Stimulated activated CD8-positive, alpha-beta memory T cell treated with anti-CD3 and anti-CD28 coated beads, Interleukin-4, amount 100 ng/mL, for 4 hours (primary cell): ENCODE measurements around the gene TGFBR1.

Experiments
- DNase-seq, 2 donors: peaks; one replicate each; pipeline ENCODE4 v3.0.0-alpha.2; 2020; ENCODE audit warnings: low read depth in 2 of 2, low spot score in 1 of 2

Gene TGFBR1

DNA sequence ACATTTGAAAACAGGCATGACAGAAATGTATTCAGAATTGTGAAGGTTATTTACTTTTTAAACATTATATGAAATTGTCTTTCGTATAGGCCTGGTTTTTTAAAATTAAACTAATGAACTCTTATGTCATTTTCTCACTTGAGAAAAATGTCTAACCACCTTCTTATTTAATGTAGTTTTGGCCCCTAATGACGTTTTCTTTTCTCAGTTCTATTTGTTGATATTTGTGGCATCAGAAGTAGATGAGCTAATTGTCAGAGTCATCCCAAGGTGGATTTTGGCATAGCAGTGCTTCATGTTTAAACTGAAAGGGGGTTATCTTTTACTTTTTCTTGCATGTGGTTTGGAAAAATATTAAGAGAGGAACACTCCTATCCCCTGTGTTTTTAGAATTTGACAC lies 28.2 kb downstream of the TGFBR1 start:
- no peak for DNase-seq

DNA sequence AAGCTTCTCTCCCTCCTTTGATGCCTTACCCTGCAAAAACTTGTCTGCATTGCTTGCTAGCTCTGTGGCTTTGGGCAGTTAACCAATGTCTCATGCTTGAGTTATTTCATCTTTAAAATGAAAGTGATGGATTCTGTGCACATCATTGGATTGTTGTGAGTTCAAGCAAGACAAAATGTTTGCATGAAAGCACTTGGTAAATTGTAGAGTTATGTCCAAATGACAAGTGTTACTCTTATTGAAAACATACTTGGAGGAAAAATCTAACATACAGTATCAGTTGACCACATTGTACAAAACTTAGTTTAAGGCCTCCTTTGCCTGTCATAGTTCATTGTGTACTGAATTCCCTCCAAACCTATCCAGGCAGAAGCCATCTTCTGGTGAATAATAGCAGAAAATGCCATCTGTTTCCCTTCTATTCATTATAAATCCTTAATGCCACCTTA lies 30.0 kb downstream of the TGFBR1 start:
- DNase-seq, result no peak

DNA sequence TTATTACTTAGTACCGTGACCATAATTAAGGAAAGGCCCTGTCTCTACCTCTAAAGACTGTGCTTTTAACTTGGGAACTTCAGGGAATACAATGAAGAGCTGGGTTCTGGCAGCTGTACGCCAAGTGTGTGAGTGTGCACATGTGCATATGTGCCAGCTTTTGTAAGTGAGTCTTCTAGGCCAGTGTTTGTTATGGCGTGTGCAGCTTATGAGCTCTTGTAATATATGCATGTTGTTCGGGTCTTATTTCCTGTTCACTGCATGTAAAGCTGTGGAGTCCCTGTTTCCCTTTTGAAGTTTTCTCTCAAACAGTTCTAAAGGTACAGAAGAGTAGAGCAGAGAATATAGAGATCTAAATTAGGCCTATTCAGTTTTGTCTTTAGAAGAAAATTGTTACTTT lies 30.5 kb downstream of the TGFBR1 start:
- no peak for DNase-seq

DNA sequence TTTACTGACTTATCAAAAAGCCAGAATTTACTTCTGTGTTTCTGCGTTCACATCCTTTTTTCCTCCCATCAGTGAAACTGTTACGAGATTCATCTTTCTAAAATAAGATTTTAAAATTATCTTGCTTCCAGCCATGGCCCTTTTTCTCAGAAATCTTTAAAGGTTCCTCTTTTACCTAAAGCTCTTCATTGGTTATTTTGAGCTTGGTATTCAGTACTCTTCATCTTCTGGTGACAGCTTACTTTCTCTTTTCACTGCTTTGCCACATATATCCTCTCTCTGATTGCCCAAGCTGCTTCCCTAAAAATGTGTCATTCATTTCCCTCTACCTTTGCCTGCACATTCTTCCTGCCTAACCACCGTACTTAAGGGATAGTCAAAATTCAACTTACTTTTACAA lies 32.3 kb downstream of the TGFBR1 start:
- no peak for DNase-seq

DNA sequence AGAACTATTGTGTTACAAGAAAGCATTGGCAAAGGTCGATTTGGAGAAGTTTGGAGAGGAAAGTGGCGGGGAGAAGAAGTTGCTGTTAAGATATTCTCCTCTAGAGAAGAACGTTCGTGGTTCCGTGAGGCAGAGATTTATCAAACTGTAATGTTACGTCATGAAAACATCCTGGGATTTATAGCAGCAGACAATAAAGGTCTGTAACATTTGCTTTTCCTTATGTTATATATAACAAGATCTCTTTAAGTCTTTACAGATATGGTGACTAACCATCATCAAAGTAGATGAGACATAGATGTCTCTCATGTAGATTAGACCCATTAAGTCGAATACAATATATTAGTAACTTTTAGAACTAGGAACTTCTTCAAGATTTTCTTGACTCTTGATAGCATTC lies 33.0 kb downstream of the TGFBR1 start:
- DNase-seq, result no peak

DNA sequence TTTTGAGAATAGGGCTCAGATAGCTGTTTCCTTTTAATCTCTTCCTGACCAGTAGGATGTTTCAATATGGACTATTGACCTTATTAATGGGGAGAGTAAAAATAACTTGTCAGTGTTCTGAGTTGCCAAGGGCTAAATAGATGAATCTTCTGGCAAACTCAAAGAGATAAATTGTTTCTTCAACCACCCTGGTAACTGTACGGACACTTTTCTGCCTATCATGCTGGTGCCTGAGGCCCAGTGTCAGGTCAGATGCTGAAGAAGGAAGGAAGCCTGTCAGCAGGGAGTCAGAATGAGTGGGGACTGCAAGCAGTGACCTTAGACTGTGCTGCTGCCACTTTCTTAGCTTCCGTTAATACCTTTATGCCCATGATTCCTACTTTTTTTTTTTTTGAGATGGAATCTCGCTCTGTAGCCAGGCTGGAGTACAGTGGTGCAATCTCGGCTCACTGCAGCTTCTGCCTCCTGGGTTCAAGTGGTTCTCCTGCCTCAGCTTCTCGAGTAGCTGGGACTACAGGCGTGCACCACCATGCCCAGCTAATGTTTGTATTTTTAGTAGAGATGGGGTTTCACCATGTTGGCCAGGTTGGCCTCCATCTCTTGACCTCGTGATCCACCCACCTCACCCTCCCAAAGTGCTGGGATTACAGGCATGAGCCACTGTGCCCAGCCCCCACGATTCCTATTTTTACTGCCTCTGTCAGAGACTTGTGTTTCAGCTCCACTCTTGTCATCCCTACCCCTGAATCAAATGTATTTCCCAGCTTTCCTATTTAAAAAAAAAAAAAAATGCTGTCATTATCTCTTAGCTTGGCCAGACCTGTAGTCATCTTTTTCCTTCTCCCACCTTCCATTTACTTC lies 33.7 kb downstream of the TGFBR1 start:
- no peak for DNase-seq

DNA sequence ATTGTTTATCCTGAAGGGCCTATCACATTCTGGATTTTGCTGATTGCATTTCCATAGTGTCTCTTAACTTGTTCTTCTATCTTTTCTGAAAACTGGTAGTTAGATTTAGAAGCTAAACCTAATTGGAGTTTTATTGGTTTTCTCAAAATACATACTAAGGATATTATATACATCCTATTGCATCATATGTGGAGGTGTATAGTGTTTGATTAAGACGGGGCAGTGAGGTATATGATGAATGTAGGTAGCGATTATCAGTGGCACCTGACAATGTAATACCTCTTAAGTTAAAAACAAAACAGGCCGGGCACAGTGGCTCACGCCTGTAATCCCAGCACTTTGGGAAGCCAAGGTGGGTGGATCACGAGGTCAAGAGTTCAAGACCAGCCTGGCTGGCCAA lies 35.0 kb downstream of the TGFBR1 start:
- DNase-seq, result no peak

DNA sequence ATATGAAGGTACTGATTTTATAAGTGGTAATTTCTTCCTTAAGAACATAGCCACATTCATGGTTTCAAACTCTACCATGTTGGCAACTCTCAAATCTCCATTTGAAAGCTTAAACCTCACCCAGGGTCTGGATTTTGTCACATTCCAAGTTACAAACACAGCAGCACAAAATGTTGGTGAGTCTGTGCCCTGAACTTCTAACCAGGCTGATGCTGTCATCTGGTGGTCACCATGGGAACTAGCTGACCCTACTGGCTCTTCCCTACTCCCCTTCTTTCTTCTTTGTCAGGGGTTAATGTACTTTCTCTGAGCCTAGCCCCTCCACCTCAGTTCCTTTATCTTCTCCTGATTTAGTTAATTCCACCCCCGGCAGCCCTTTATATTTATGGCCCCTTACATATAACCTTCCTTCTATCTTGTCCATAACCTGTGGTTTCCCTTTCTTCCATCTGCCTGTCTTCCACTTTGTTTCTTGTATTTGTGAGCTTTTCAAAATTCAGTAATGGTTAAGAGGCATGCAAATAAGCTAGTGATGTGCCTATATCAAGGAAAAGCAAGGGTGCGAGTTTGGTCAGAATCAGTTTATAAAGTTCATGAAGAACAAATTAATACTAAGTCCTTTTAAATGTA lies 35.9 kb downstream of the TGFBR1 start:
- DNase-seq, result no peak

DNA sequence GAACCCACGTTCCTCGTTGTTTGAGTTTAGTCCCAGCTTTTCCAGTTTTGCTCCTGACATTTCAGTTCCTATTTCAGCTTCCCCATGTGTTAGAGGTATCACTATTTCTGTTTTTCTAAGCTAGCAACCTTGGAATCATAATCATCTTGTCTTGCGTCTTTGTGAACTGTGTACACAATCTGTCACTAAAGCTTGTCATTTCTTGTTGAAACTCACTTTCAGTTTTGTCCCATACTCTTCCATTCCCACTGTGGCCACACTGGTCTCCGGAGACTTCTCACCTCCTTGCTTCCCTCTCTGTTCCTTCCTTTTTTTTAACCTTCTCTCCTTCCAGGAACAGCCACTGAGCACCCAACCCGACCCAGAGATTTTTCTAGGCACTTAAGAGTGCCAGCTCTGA lies 36.9 kb downstream of the TGFBR1 start:
- no peak for DNase-seq

DNA sequence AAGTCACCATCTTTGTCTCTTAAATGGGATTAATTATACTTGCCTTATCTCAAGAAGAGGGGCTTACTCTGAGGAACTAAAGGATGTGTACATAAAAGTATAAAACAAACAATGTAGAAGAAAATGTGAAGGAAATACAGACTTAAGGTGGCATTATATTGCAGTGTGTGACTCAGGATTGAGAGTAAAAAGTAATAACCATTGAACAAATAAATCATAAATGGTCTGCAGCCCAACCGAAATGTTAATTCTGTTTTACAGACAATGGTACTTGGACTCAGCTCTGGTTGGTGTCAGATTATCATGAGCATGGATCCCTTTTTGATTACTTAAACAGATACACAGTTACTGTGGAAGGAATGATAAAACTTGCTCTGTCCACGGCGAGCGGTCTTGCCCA lies 37.4 kb downstream of the TGFBR1 start:
- DNase-seq, result no peak

DNA sequence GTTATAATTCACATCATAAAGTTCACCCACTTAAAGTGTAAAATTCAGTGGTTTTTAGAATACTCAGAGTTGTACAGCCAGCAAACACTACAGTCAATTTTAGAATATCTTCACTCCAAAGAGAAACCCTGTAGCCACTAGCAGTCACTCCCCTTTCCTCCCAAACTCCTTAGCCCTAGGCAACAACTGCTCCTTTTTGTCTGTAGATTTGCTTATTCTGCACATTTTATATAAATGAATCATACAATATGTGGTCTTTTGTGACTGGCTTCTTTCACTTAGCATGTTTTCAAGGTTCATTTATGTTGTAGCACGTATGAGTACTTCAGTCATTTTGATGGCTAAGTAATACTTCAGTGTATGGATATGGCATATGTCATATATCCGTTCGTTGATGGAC lies 38.7 kb downstream of the TGFBR1 start:
- DNase-seq, result no peak

DNA sequence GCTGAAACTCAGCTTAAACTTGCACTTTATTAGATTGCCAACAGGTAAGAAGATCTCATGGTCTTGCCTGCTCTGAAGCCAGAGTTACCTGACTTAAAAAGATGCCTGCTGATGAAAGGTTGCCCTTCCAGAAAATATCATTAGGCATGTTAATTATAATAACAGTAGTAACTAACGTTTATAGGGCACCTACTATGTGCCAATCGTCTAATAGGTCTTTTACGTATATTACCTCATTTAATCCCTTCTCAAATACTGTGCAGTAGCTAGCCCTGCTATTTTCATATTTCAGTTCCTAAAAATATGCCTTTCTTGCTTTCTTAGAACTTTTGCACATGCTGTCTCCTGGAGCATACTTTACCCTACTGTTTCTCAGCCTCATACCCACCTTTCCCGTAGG lies 40.1 kb downstream of the TGFBR1 start:
- DNase-seq, result no peak

DNA sequence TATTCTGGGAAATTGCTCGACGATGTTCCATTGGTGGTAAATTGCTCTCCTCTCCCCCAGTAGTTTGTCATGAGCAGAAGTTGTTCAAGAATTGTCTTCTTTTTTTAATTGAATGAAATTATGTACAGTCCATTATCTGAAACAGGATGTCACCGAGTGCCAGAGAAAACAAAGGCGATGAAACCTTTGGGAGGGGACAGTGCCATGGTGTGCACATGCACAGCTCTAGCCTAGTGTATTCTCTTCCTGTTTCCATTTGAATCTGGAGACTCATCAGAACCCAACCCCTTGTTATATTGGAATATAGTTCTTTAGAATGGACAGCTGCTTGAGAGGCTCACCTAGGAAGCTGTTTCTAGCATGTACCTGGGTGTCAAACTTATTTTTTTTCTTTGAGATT lies 41.7 kb downstream of the TGFBR1 start:
- DNase-seq, result no peak

DNA sequence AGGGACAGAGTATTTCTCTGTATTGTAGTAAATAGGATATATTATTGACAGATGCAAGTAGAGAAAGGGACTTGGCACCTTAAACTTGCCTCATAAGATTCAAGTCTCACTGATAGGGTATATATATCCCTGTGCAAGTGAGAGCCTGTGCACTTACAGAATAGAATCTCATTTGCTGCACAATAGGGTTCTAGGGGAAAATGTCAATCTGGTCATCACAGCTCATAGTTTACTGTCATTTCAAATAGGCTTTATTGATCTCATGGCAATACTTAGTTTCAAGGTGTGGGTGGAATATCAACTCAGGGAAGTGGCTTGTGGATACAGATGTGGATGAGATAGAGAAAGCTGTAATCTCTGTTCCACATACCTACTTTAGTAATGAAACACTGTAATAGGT lies 42.3 kb downstream of the TGFBR1 start:
- DNase-seq, result no peak

DNA sequence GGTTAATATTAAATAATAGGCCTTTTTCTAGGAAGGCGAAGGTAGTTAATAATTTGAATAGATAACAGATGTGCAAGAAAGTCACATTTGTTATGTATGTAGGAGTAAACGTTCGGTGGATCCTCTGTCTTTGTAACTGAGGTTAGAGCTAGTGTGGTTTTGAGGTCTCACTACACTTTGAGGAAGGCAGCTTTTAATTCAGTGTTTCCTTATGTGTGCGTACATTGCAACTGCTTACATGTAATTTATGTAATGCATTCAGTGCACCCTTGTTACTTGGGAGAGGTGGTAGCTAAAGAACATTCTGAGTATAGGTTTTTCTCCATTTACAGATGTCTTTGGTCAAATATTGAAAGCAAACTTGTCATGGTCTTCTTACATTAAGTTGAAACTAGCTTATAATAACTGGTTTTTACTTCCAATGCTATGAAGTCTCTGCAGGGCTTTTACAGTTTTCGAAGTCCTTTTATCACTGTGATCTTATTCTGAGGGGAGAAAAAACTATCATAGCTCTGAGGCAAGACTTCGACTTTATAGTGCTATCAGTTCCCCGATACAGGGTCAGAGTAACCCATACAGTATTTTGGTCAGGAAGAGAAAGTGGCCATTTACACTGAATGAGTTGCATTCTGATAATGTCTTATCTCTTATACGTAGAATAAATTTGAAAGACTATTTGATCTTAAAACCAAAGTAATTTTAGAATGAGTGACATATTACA lies 45.7 kb downstream of the TGFBR1 start:
- DNase-seq, result no peak

DNA sequence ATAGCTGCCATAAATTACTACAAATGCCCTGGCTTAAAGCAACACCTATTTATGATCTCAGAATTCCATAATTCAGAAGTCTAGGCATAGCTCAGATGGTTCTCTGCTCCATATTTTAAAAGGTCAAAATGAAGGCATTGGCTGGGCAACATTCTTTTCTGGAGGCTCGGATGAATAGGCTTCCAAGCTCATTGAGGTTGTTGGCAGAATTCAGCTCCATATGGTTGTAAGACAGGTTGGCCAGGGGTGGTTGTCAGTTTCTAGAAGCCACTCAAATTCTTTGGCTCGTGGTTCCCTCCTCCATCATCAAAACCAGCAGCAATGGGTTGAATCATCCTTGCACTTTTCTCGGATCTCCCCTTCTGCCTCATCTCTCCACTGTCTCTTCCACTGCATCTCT lies 49.4 kb downstream of the TGFBR1 start:
- no peak for DNase-seq

DNA sequence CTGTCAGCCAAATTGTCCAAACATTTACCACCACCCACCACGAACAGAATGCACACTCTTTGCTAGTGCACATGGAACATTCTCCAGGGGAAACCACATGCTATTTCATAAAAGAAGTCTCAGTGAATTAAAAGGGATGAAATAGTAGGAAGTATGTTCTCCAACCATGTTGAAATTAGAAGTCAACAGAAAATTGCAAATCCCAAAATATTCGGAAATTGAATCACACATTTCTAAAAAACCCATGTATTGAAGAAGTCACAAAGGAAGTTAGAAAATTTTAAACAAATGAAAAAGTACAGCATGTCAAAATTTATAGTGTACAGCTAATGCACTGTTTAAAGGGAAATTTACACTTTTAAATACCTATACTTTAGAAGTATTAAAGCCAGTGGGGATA lies 50.8 kb downstream of the TGFBR1 start:
- DNase-seq, result no peak

DNA sequence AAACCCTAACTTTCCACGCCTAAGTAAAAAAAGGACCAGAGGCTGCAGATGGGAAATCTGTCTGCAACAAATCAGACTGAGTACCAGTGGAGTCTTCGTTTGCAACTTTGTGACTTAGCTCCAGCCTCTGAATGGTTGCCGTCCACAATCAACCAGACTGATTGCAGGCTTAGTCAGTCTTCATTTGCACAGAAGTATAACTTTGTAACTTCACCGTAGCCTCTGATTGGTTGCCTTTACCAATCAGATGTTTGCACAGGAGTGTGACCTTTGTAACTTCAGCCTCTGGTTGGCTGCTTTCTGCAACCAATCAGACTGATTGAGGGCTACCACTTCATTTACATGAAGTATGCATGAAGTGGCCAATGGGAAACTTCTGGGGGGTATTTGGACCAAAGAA lies 53.7 kb downstream of the TGFBR1 start:
- no peak for DNase-seq

DNA sequence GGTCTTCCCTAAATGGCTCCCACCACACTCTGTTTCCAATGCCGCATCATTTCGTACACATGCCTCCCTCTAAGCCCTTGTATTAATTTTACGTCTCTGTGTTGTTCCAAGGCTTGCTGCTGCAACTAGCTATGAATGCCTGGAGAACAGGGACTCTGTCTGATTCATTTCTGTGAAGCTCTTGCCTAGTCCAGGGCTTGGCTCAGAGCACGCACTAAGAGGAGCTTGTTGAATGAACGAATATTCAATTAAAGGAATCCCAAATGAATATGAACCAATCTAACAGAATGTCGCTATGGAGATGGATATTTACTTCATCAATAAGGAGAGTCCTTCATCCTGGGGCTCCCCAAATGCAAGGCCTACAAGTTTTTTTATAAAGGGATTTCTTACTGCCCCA lies 55.3 kb downstream of the TGFBR1 start:
- no peak for DNase-seq

DNA sequence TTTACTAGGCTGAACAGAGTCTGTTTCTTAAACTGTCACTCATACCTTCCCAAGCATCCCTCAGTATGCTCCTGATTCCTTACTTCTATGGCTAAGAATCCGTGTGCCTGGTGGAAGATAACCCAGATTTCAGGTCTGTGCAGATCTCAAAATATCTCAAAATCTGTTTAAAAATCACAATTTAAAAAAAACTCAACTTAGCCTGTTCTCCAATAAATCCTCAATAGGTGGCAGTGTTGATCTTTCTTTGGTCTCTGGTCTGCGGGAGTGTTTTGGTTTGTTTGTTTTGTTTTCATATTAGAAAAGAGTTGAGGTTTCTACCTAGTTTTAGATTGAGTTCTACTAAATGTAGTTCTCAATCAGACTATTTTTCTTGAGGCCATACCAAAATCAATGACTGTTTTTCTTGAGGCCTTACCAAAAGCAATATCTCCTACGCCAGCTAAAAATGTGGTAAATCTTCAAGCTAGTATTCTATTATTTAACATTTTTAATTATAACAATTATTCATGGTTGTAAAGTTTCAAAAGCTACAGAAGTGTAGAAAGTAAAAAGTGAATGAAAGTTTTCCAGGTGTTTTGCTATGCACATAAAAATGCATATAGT lies 57.9 kb downstream of the TGFBR1 start:
- DNase-seq, result no peak

DNA sequence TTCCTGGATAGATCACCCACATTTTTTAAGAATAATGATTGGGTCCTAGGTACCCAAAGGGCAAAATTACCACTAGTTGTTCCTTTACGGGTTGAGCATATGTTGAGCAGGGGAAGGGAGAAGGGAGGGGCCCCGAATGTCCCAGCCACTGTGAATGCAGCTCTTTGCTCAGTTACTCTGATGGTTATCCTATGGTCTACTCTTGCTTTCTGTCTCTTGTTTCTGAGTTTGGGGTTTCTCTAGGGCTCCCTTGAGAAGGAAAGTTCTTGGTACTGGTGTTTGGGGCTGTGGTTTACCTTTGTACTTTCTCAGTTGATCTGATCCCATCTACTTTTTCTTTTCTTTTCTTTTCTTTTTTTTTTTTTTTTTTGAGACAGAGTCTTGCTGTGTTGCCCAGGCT lies 61.2 kb downstream of the TGFBR1 start:
- no peak for DNase-seq

DNA sequence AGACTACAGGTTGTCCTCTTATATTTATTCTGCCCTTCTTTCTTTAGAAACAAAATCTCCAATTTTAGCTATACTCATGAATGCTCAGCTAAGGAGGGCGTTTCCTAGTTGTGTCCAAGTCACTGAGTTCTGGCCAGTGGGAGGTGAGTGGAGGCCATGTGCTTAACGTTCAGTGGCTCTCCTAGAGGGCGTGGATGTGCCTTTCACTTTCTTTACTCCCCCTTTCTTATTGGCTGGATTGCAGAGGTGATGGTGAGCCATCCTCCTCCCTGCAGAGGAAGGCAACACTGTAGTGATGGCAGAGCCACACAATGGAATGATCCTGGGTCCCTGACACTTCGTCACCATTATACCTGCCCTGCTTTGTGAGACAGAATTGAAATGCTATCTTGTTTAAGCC lies 62.2 kb downstream of the TGFBR1 start:
- no peak for DNase-seq
